HepG2 (cell line): Measurements from ENCODE around the gene CNTRL. TPM values are rescaled to one million over a fixed set of nuclear protein-coding genes. Genes with fewer than 3 reads are reported as not detected.

Source experiments
- ATAC-seq: fragments of 200-7000 bp; cut with Tn5 transposase; 3 replicates; pipeline ENCODE4 v1.9.1; 2020; ENCODE audit warnings: mild to moderate bottlenecking, moderate library complexity
- BruUV-seq: library from RNA; stranded (reverse); fragments of 400-500 nt; replicated peaks from 2 replicates; lab custom pipeline; 2021; lab: Mats Ljungman, UMichigan
- CTCF ChIA-PET: fragments of 300-600 bp; formaldehyde crosslinking; extraction: SDS; loops from one replicate; lab custom pipeline; 2021; ENCODE audit warnings: low total read pairs, inconsistent platforms, low intra/inter-chr PET ratio; lab: Yijun Ruan, JAX
- POLR2A ChIA-PET: fragments of 350-600 bp; sonication (Branson Sonifier 250); formaldehyde crosslinking; loops from one replicate; lab custom pipeline; 2020; ENCODE audit warnings: antibody characterized with exemption, inconsistent platforms; lab: Yijun Ruan, JAX
- DNase-seq: peaks from one replicate; pipeline ENCODE4 v3.0.0-alpha.2; 2015; ENCODE audit warnings: low spot score
- FAIRE-seq: peaks from 3 replicates; lab custom pipeline; 2011; peaks lifted over from hg19 to GRCh38; lab: Jason Lieb, UNC
- H2AFZ ChIP-seq: one replicate; pipeline ENCODE4 v1.6.1; 2011; ENCODE audit warnings: low read length, inconsistent platforms
- H3K27ac ChIP-seq: fragments of 300-600 bp; 3 replicates; pipeline ENCODE4 v1.8.0; 2011; ENCODE audit warnings: mixed run types, mild to moderate bottlenecking, mixed read lengths, low read length, inconsistent platforms; ENCODE audit not compliant: insufficient read depth; ENCODE audit errors: extremely low read length
- H3K27me3 ChIP-seq, 2 experiments: fragments of 200-600 bp in 1 of 2; 2 replicates in 1 of 2; 3 replicates in 1 of 2; pipeline versions ENCODE4 v1.6.0 to v1.8.0; 2011; ENCODE audit warnings: low read length in 2 of 2, mild to moderate bottlenecking in 2 of 2, moderate library complexity in 2 of 2, inconsistent platforms in 1 of 2; ENCODE audit not compliant: insufficient read depth in 2 of 2, control insufficient read depth in 1 of 2
- H3K36me3 ChIP-seq, 2 experiments: fragments of 200-600 bp in 1 of 2; replicated peaks in 1 of 2; 2 replicates in 1 of 2; 3 replicates in 1 of 2; pipeline versions ENCODE4 v1.5.1 to v1.8.0; 2011; ENCODE audit warnings: low read length in 2 of 2, inconsistent platforms in 1 of 2; ENCODE audit not compliant: insufficient read depth in 2 of 2, control insufficient read depth in 1 of 2
- H3K4me1 ChIP-seq: 2 replicates; pipeline ENCODE4 v1.5.1; 2012; ENCODE audit warnings: low read length, inconsistent platforms; ENCODE audit not compliant: insufficient read depth
- H3K4me2 ChIP-seq: 2 replicates; pipeline ENCODE4 v1.6.0; 2011; ENCODE audit warnings: low read depth, low read length, inconsistent platforms
- H3K4me3 ChIP-seq, 3 experiments: fragments of 200-600 bp in 1 of 3; sonication (generic), shearing (Covaris generic) in 1 of 3; replicated peaks in 1 of 3; 2 replicates each; pipeline ENCODE4 v1.5.1; 2011 to 2016; ENCODE audit warnings: low read length in 3 of 3, inconsistent platforms in 2 of 3, low read depth in 2 of 3, mild to moderate bottlenecking in 2 of 3, control low read depth in 1 of 3, mixed read lengths in 1 of 3; ENCODE audit not compliant: insufficient read depth in 1 of 3
- H3K79me2 ChIP-seq: one replicate; pipeline ENCODE4 v1.6.1; 2011; ENCODE audit warnings: low read length, inconsistent platforms; ENCODE audit not compliant: insufficient read depth
- H3K9ac ChIP-seq: 2 replicates; pipeline ENCODE4 v1.6.0; 2011; ENCODE audit warnings: mild to moderate bottlenecking, low read depth, low read length, inconsistent platforms; ENCODE audit not compliant: insufficient read depth
- H3K9me3 ChIP-seq: 2 replicates; pipeline ENCODE4 v1.5.1; 2012; ENCODE audit warnings: mild to moderate bottlenecking, low read length
- H4K20me1 ChIP-seq: 2 replicates; pipeline ENCODE4 v1.6.0; 2011; ENCODE audit warnings: inconsistent platforms, mild to moderate bottlenecking, low read length, moderate library complexity; ENCODE audit not compliant: insufficient read depth
- DZIP1 ChIP-seq: sonication (generic); formaldehyde crosslinking; IDR thresholded peaks from 2 replicates; pipeline ENCODE4 v1.5.0; 2020; ENCODE audit warnings: mild to moderate bottlenecking, missing genetic modification reagents
- NCOR1 ChIP-seq: fragments of 200-600 bp; sonication (generic); IDR thresholded peaks from 2 replicates; pipeline ENCODE4 v1.7.0; 2017; ENCODE audit warnings: antibody characterized with exemption, low read length, borderline replicate concordance
- ONECUT2 ChIP-seq: sonication (generic); formaldehyde crosslinking; IDR thresholded peaks from 2 replicates; pipeline ENCODE4 v1.4.0; 2020; ENCODE audit warnings: missing genetic modification reagents
- PHF8 ChIP-seq: sonication (generic); formaldehyde crosslinking; IDR thresholded peaks from 2 replicates; pipeline ENCODE4 v1.5.0; 2020; ENCODE audit warnings: missing genetic modification reagents
- RXRB ChIP-seq: IDR thresholded peaks from 2 replicates; pipeline ENCODE4 v1.6.1; 2016; ENCODE audit warnings: borderline replicate concordance, missing genetic modification reagents, missing compliant biosample characterization
- SRSF4 ChIP-seq: fragments of 200-400 bp; formaldehyde crosslinking; IDR thresholded peaks from one replicate; pipeline ENCODE4 v1.6.1; 2018; ENCODE audit warnings: mild to moderate bottlenecking, low read depth, low read length, moderate library complexity; ENCODE audit not compliant: poor library complexity, severe bottlenecking
- ZNF337 ChIP-seq: sonication (generic); formaldehyde crosslinking; IDR thresholded peaks from 2 replicates; pipeline ENCODE4 v1.5.1; 2020; ENCODE audit warnings: missing genetic modification reagents, low read depth, mild to moderate bottlenecking, borderline replicate concordance
- ZNF431 ChIP-seq: sonication (generic); formaldehyde crosslinking; IDR thresholded peaks from 2 replicates; pipeline ENCODE4 v1.9.0; 2022; ENCODE audit warnings: missing genetic modification reagents, low read depth, mild to moderate bottlenecking, borderline replicate concordance
- ZNF501 ChIP-seq: sonication (generic); formaldehyde crosslinking; IDR thresholded peaks from 2 replicates; pipeline ENCODE4 v1.5.1; 2020; ENCODE audit warnings: mild to moderate bottlenecking, moderate library complexity, missing genetic modification reagents
- ZNF547 ChIP-seq: sonication (generic); formaldehyde crosslinking; IDR thresholded peaks from 2 replicates; pipeline ENCODE4 v1.5.1; 2020; ENCODE audit warnings: mild to moderate bottlenecking, missing genetic modification reagents
- WGBS: methylation state at CpG from one replicate; pipeline ENCODE4 v1.1.6; 2017; ENCODE audit warnings: low lambda C conversion rate; 5-methylcytosine and 5-hydroxymethylcytosine counted together
- in situ Hi-C: cut with HindIII; loops from 2 replicates; pipeline ENCODE4 v1.10.0; 2017; ENCODE audit warnings: low pct_unique_long_range_greater_than_20kb; ENCODE audit not compliant: extremely low pct_ligation_motif_present
- intact Hi-C: fragments of 100-400 bp; cut with micrococcal nuclease; formaldehyde crosslinking; loops from one replicate; pipeline ENCODE4 v1.10.0; 2022; ENCODE audit not compliant: unreplicated experiment
- polyA plus RNA-seq, 8 experiments: library from polyadenylated mRNA; depleted of rRNA in 3 of 8; stranded (reverse) in 7 of 8; unstranded in 1 of 8; fragments of >200 nt; fragmentation: Illumina TruSeq in 4 of 8; extraction: Trizol in 4 of 8; gene quantifications; 2 replicates each; pipeline versions ENCODE4 v1.2.1 to v1.2.3, GENCODE V29; 2011 to 2016; ENCODE audit warnings: low read depth in 4 of 8, missing spikeins in 1 of 8, mixed read lengths in 1 of 8; ENCODE audit not compliant: insufficient read depth in 1 of 8
- total RNA-seq, 5 experiments: library from RNA; depleted of rRNA; stranded (reverse); fragments of >200 nt; fragmentation: Illumina TruSeq; extraction: Trizol; gene quantifications; 2 replicates each; pipeline ENCODE4 v1.2.3, GENCODE V29; 2016; ENCODE audit warnings: low read depth in 1 of 5
- TF ChIP-seq, protein P1 (sequence below): sonication (generic); formaldehyde crosslinking; IDR thresholded peaks from 2 replicates; pipeline ENCODE4 v1.4.0; 2020; ENCODE audit warnings: low read depth, mild to moderate bottlenecking, missing genetic modification reagents
- TF ChIP-seq, protein P2 (sequence below): sonication (generic); formaldehyde crosslinking; IDR thresholded peaks from 2 replicates; pipeline ENCODE4 v1.4.0; 2020; ENCODE audit warnings: missing genetic modification reagents; ENCODE audit errors: not compliant biosample characterization
- TF ChIP-seq, protein P3 (sequence below): sonication (generic); formaldehyde crosslinking; IDR thresholded peaks from 2 replicates; pipeline ENCODE4 v1.4.0; 2020; ENCODE audit warnings: missing genetic modification reagents, mild to moderate bottlenecking, borderline replicate concordance

The CNTRL gene
- total and polyA plus RNA-seq, 2 of the 13 experiments (the other 11 are each of a cell fraction or from before 2014, with no cell fraction given), result 7.5 to 11.8 TPM

DNA sequence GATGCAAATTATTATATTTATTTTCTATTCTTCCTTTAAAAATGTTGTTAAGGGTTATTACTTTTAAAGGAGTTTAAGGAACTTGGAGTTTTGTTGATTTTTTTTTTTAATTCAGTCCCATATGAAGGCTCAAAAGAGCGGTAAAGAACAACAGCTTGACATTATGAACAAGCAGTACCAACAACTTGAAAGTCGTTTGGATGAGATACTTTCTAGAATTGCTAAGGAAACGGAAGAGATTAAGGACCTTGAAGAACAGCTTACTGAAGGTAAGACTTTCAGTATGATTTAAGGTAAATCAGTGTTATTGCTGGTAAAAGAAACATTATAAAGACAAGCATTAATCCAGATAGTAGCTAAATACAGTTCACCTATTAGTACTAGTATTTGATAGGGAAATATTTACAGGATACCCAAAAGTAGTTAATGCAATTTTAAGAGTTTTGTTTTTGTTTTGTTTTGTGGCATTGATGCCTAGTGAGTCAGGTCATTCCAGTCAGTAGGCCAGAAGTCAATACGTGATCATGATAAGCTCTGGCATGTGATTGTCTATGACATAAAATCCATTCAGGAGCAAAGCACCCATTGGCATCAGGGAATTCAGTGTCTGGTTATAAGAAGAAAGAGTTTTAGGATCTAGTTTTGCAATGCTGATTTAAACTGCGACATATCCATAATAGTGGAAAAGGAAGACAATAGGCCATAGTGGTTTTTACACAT is 49.2 kb downstream of the CNTRL start:
- FAIRE-seq (no peak), DNase-seq (no peak), ATAC-seq (no peak)
- intact Hi-C loops (no loop called here), in situ Hi-C loops (no loop called here)
- H3K4me1 ChIP-seq, result peaks cover 11% of the 10 kb centered on the region
- H3K9ac ChIP-seq, result no peak overlapping the region
- H4K20me1 ChIP-seq, result no peaks in the 10 kb centered on the region
- POLR2A ChIA-PET, result no interaction called here
- no TSS peak for BruUV-seq
- H3K79me2 ChIP-seq, result no peaks in the 10 kb centered on the region
- H3K4me2 ChIP-seq, result no peak overlapping the region
- H3K27me3 ChIP-seq, result no peaks in the 10 kb centered on the region
- WGBS, result 94% methylated on average over 5 of the region's 5 CpGs
- CTCF ChIA-PET, result no interaction called here
- no peak overlapping the region for H3K27ac ChIP-seq
- H2AFZ ChIP-seq, result no peak overlapping the region
- H3K36me3 ChIP-seq, result peaks cover 0 to 12% of the 10 kb centered on the region in 2 experiments; a peak in 2 of 5 replicates
- no peak for TF ChIP-seq DZIP1 (CRISPR knock-in tag)
- TF ChIP-seq, protein P1, sequence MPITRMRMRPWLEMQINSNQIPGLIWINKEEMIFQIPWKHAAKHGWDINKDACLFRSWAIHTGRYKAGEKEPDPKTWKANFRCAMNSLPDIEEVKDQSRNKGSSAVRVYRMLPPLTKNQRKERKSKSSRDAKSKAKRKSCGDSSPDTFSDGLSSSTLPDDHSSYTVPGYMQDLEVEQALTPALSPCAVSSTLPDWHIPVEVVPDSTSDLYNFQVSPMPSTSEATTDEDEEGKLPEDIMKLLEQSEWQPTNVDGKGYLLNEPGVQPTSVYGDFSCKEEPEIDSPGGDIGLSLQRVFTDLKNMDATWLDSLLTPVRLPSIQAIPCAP (CRISPR knock-in tag), result no peak
- TF ChIP-seq NCOR1, result no peak
- no peak for TF ChIP-seq ONECUT2 (CRISPR knock-in tag)
- no peak for TF ChIP-seq PHF8 (CRISPR knock-in tag)
- TF ChIP-seq SRSF4, result no peak
- TF ChIP-seq ZNF337 (CRISPR knock-in tag), result no peak
- TF ChIP-seq, protein P2, sequence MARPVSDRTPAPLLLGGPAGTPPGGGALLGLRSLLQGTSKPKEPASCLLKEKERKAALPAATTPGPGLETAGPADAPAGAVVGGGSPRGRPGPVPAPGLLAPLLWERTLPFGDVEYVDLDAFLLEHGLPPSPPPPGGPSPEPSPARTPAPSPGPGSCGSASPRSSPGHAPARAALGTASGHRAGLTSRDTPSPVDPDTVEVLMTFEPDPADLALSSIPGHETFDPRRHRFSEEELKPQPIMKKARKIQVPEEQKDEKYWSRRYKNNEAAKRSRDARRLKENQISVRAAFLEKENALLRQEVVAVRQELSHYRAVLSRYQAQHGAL (CRISPR knock-in tag), result no peak
- TF ChIP-seq, protein P3, sequence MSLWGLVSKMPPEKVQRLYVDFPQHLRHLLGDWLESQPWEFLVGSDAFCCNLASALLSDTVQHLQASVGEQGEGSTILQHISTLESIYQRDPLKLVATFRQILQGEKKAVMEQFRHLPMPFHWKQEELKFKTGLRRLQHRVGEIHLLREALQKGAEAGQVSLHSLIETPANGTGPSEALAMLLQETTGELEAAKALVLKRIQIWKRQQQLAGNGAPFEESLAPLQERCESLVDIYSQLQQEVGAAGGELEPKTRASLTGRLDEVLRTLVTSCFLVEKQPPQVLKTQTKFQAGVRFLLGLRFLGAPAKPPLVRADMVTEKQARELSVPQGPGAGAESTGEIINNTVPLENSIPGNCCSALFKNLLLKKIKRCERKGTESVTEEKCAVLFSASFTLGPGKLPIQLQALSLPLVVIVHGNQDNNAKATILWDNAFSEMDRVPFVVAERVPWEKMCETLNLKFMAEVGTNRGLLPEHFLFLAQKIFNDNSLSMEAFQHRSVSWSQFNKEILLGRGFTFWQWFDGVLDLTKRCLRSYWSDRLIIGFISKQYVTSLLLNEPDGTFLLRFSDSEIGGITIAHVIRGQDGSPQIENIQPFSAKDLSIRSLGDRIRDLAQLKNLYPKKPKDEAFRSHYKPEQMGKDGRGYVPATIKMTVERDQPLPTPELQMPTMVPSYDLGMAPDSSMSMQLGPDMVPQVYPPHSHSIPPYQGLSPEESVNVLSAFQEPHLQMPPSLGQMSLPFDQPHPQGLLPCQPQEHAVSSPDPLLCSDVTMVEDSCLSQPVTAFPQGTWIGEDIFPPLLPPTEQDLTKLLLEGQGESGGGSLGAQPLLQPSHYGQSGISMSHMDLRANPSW (CRISPR knock-in tag), result no peak
- TF ChIP-seq ZNF547 (CRISPR knock-in tag), result no peak
- no peak for TF ChIP-seq ZNF431
- no peak for TF ChIP-seq ZNF501
- no peak for TF ChIP-seq RXRB (CRISPR knock-in tag)
- H3K9me3 ChIP-seq, result no peaks in the 10 kb centered on the region
- no peak overlapping the region for H3K4me3 ChIP-seq
